ENCODE data around the gene HYCC1.

- TF ChIP-seq CTCF (conservative IDR thresholded peaks at IDR 0.05) (peak; percentile 72), ZFX (IDR thresholded peaks at IDR 0.05) (no peak)
Observed at GRCh38 chr7:23013715-23014649, at the start of gene HYCC1.

Measured in C4-2B (cell line).